HepG2 (cell line): ENCODE results near the gene BRAP. TPM values are rescaled to one million over a fixed set of nuclear protein-coding genes. Genes with fewer than 3 reads are reported as not detected.

ENCODE experiments used
- ADNP ChIP-seq: sonication (generic); formaldehyde crosslinking; IDR thresholded peaks from 2 replicates; pipeline ENCODE4 v1.4.0; 2020; ENCODE audit warnings: missing genetic modification reagents
- CSRNP2 ChIP-seq: sonication (generic); formaldehyde crosslinking; conservative IDR thresholded peaks from 2 replicates; pipeline ENCODE4 v1.8.0; 2022; ENCODE audit warnings: low read depth, missing genetic modification reagents
- ETV5 ChIP-seq: IDR thresholded peaks from 2 replicates; pipeline ENCODE4 v1.6.1; 2018; ENCODE audit warnings: missing biosample characterization, missing genetic modification reagents, inconsistent platforms, borderline replicate concordance
- FOXK1 ChIP-seq: sonication (generic); formaldehyde crosslinking; IDR thresholded peaks from 2 replicates; pipeline ENCODE4 v1.4.0; 2020; ENCODE audit warnings: low read depth, missing genetic modification reagents, borderline replicate concordance
- NR1H2 ChIP-seq: sonication (generic); formaldehyde crosslinking; IDR thresholded peaks from 2 replicates; pipeline ENCODE4 v1.8.1; 2022; ENCODE audit warnings: low read depth, missing genetic modification reagents, borderline replicate concordance
- PPARG ChIP-seq: conservative IDR thresholded peaks from 2 replicates; pipeline ENCODE4 v1.6.1; 2016; ENCODE audit warnings: missing biosample characterization, missing genetic modification reagents
- TGIF2 ChIP-seq: IDR thresholded peaks from 2 replicates; pipeline ENCODE4 v1.6.1; 2016; ENCODE audit warnings: control low read depth, missing compliant biosample characterization
- U2AF1 ChIP-seq: fragments of 200-400 bp; formaldehyde crosslinking; optimal IDR thresholded peaks from 2 replicates; pipeline ENCODE3; 2017; ENCODE audit warnings: mild to moderate bottlenecking, low read depth, low read length
- ZBTB38 ChIP-seq: sonication (generic); formaldehyde crosslinking; IDR thresholded peaks from 2 replicates; pipeline ENCODE4 v1.5.1; 2020; ENCODE audit warnings: mild to moderate bottlenecking, missing genetic modification reagents
- ZBTB7A ChIP-seq: sonication (generic); formaldehyde crosslinking; IDR thresholded peaks from 2 replicates; pipeline ENCODE4 v1.8.0; 2022; ENCODE audit warnings: mild to moderate bottlenecking, missing genetic modification reagents
- ZFP82 ChIP-seq: sonication (generic); formaldehyde crosslinking; IDR thresholded peaks from 2 replicates; pipeline ENCODE4 v1.5.1; 2020; ENCODE audit warnings: mild to moderate bottlenecking, missing genetic modification reagents, borderline replicate concordance
- ZNF274 ChIP-seq: sonication (generic); formaldehyde crosslinking; IDR thresholded peaks from 2 replicates; pipeline ENCODE4 v1.5.1; 2020; ENCODE audit warnings: mild to moderate bottlenecking, missing genetic modification reagents
- ZNF296 ChIP-seq: sonication (generic); formaldehyde crosslinking; conservative IDR thresholded peaks from 2 replicates; pipeline ENCODE4 v1.5.0; 2020; ENCODE audit warnings: mild to moderate bottlenecking, missing genetic modification reagents
- ZNF30 ChIP-seq: sonication (generic); formaldehyde crosslinking; IDR thresholded peaks from 2 replicates; pipeline ENCODE4 v1.5.0; 2020; ENCODE audit warnings: mild to moderate bottlenecking, missing genetic modification reagents
- ZNF382 ChIP-seq: sonication (generic); formaldehyde crosslinking; IDR thresholded peaks from 2 replicates; pipeline ENCODE4 v1.5.0; 2020; ENCODE audit warnings: missing genetic modification reagents, mild to moderate bottlenecking, borderline replicate concordance
- ZNF441 ChIP-seq: sonication (generic); formaldehyde crosslinking; IDR thresholded peaks from 2 replicates; pipeline ENCODE4 v1.7.0; 2021; ENCODE audit warnings: missing genetic modification reagents, borderline replicate concordance
- ZNF557 ChIP-seq: sonication (generic); formaldehyde crosslinking; IDR thresholded peaks from 2 replicates; pipeline ENCODE4 v1.4.0; 2020; ENCODE audit warnings: missing genetic modification reagents
- ZNF605 ChIP-seq: sonication (generic); formaldehyde crosslinking; IDR thresholded peaks from 2 replicates; pipeline ENCODE4 v1.8.0; 2022; ENCODE audit warnings: mild to moderate bottlenecking, missing genetic modification reagents
- ZNF724P ChIP-seq: sonication (generic); formaldehyde crosslinking; IDR thresholded peaks from 2 replicates; pipeline ENCODE4 v1.8.0; 2022; ENCODE audit warnings: missing genetic modification reagents, borderline replicate concordance
- ZNF839 ChIP-seq: sonication (generic); formaldehyde crosslinking; IDR thresholded peaks from 2 replicates; pipeline ENCODE4 v1.4.0; 2020; ENCODE audit warnings: missing genetic modification reagents, mild to moderate bottlenecking, borderline replicate concordance
- polyA plus RNA-seq, 8 experiments: library from polyadenylated mRNA; depleted of rRNA in 3 of 8; stranded (reverse) in 7 of 8; unstranded in 1 of 8; fragments of >200 nt; fragmentation: Illumina TruSeq in 4 of 8; extraction: Trizol in 4 of 8; gene quantifications; 2 replicates each; pipeline versions ENCODE4 v1.2.1 to v1.2.3, GENCODE V29; 2011 to 2016; ENCODE audit warnings: low read depth in 4 of 8, missing spikeins in 1 of 8, mixed read lengths in 1 of 8; ENCODE audit not compliant: insufficient read depth in 1 of 8
- total RNA-seq, 5 experiments: library from RNA; depleted of rRNA; stranded (reverse); fragments of >200 nt; fragmentation: Illumina TruSeq; extraction: Trizol; gene quantifications; 2 replicates each; pipeline ENCODE4 v1.2.3, GENCODE V29; 2016; ENCODE audit warnings: low read depth in 1 of 5
- TF ChIP-seq, protein P1 (sequence below): conservative IDR thresholded peaks from 2 replicates; pipeline ENCODE4 v1.6.1; 2018; ENCODE audit warnings: missing genetic modification reagents
- TF ChIP-seq, protein P2 (sequence below): sonication (generic); formaldehyde crosslinking; IDR thresholded peaks from 2 replicates; pipeline ENCODE4 v1.4.0; 2020; ENCODE audit warnings: missing genetic modification reagents, borderline replicate concordance

Gene BRAP
- total and polyA plus RNA-seq, 2 of the 13 experiments (the other 11 are each of a cell fraction or from before 2014, with no cell fraction given): 8.1 to 15.4 TPM

- TF ChIP-seq, protein P1, sequence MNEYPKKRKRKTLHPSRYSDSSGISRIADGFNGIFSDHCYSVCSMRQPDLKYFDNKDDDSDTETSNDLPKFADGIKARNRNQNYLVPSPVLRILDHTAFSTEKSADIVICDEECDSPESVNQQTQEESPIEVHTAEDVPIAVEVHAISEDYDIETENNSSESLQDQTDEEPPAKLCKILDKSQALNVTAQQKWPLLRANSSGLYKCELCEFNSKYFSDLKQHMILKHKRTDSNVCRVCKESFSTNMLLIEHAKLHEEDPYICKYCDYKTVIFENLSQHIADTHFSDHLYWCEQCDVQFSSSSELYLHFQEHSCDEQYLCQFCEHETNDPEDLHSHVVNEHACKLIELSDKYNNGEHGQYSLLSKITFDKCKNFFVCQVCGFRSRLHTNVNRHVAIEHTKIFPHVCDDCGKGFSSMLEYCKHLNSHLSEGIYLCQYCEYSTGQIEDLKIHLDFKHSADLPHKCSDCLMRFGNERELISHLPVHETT (CRISPR knock-in tag): peak; percentile 89; the same call in 1 of the 2 replicates
- no peak; the same call in 1 of the 2 replicates for TF ChIP-seq ZNF557 (CRISPR knock-in tag)
- peak; percentile 87 for TF ChIP-seq ETV5 (CRISPR knock-in tag)
- TF ChIP-seq CSRNP2 (CRISPR knock-in tag): no peak
- TF ChIP-seq PPARG: no peak
- peak; percentile 74 for TF ChIP-seq ZBTB7A (CRISPR knock-in tag)
- peak; percentile 64; the same call in 1 of the 2 replicates for TF ChIP-seq FOXK1 (CRISPR knock-in tag)
- TF ChIP-seq ZNF441: peak; percentile 79
- peak; percentile 79; the same call in 1 of the 2 replicates for TF ChIP-seq ZNF724P (CRISPR knock-in tag)
- TF ChIP-seq ZBTB38: peak; percentile 55; the same call in 1 of the 2 replicates
- TF ChIP-seq ZFP82 (CRISPR knock-in tag): 0 out of 2 replicates have a peak, but pooled peaks have one; percentile 15
- TF ChIP-seq ZNF274: peak; percentile 66
- TF ChIP-seq TGIF2: peak; percentile 84
- peak; percentile 26; the same call in 1 of the 2 replicates for TF ChIP-seq NR1H2 (CRISPR knock-in tag)
- TF ChIP-seq ADNP (CRISPR knock-in tag): no peak
- no peak for TF ChIP-seq ZNF382 (CRISPR knock-in tag)
- no peak for TF ChIP-seq U2AF1
- TF ChIP-seq, protein P2, sequence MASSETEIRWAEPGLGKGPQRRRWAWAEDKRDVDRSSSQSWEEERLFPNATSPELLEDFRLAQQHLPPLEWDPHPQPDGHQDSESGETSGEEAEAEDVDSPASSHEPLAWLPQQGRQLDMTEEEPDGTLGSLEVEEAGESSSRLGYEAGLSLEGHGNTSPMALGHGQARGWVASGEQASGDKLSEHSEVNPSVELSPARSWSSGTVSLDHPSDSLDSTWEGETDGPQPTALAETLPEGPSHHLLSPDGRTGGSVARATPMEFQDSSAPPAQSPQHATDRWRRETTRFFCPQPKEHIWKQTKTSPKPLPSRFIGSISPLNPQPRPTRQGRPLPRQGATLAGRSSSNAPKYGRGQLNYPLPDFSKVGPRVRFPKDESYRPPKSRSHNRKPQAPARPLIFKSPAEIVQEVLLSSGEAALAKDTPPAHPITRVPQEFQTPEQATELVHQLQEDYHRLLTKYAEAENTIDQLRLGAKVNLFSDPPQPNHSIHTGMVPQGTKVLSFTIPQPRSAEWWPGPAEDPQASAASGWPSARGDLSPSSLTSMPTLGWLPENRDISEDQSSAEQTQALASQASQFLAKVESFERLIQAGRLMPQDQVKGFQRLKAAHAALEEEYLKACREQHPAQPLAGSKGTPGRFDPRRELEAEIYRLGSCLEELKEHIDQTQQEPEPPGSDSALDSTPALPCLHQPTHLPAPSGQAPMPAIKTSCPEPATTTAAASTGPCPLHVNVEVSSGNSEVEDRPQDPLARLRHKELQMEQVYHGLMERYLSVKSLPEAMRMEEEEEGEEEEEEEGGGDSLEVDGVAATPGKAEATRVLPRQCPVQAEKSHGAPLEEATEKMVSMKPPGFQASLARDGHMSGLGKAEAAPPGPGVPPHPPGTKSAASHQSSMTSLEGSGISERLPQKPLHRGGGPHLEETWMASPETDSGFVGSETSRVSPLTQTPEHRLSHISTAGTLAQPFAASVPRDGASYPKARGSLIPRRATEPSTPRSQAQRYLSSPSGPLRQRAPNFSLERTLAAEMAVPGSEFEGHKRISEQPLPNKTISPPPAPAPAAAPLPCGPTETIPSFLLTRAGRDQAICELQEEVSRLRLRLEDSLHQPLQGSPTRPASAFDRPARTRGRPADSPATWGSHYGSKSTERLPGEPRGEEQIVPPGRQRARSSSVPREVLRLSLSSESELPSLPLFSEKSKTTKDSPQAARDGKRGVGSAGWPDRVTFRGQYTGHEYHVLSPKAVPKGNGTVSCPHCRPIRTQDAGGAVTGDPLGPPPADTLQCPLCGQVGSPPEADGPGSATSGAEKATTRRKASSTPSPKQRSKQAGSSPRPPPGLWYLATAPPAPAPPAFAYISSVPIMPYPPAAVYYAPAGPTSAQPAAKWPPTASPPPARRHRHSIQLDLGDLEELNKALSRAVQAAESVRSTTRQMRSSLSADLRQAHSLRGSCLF (CRISPR knock-in tag): no peak
- TF ChIP-seq ZNF296 (CRISPR knock-in tag): peak; percentile 55; the same call in 1 of the 2 replicates
- TF ChIP-seq ZNF839 (CRISPR knock-in tag): 0 out of 2 replicates have a peak, but pooled peaks have one; percentile 68
- TF ChIP-seq ZNF30: peak; percentile 36; the same call in 1 of the 2 replicates
- TF ChIP-seq ZNF605 (CRISPR knock-in tag): no peak
Observed at GRCh38 chr12:111599453-111600204, 86.1 kb downstream of the BRAP start (continued).
